H9 (cell line): ENCODE data around the gene RFC4. TPM values are rescaled to one million over a fixed set of nuclear protein-coding genes. Genes with fewer than 3 reads are reported as not detected.

Experiments
- DNase-seq: peaks from one replicate; pipeline ENCODE4 v3.0.0-alpha.2; 2017
- H2AFZ ChIP-seq: one replicate; pipeline ENCODE4 v1.6.1; 2013; ENCODE audit warnings: mild to moderate bottlenecking, low read length, control low read depth, moderate library complexity
- H2AK5ac ChIP-seq: 2 replicates; pipeline ENCODE4 v1.6.1; 2013; ENCODE audit warnings: low read length, control low read depth, mixed read lengths; ENCODE audit not compliant: insufficient read length
- H2BK120ac ChIP-seq: one replicate; pipeline ENCODE4 v1.6.1; 2013; ENCODE audit warnings: low read depth, mild to moderate bottlenecking, low read length, control low read depth, inconsistent platforms; ENCODE audit not compliant: poor library complexity, severe bottlenecking
- H2BK12ac ChIP-seq: 2 replicates; pipeline ENCODE4 v1.6.1; 2013; ENCODE audit warnings: low read length, control low read depth, mixed read lengths, low read depth; ENCODE audit not compliant: insufficient read length
- H2BK15ac ChIP-seq: 2 replicates; pipeline ENCODE4 v1.6.1; 2013; ENCODE audit warnings: low read depth, low read length, control low read depth
- H2BK20ac ChIP-seq: one replicate; pipeline ENCODE4 v1.6.1; 2013; ENCODE audit warnings: low read depth, mild to moderate bottlenecking, low read length, control low read depth, inconsistent platforms; ENCODE audit not compliant: poor library complexity, severe bottlenecking
- H2BK5ac ChIP-seq: 2 replicates; pipeline ENCODE4 v1.6.1; 2013; ENCODE audit warnings: low read length, control low read depth, mixed read lengths; ENCODE audit not compliant: insufficient read length
- H3K14ac ChIP-seq: 2 replicates; pipeline ENCODE4 v1.6.1; 2013; ENCODE audit warnings: low read length, control low read depth; ENCODE audit not compliant: insufficient read depth
- H3K18ac ChIP-seq: 2 replicates; pipeline ENCODE4 v1.6.1; 2013; ENCODE audit warnings: low read depth, mild to moderate bottlenecking, mixed read lengths, low read length, control low read depth; ENCODE audit not compliant: insufficient read length
- H3K23ac ChIP-seq: 2 replicates; pipeline ENCODE4 v1.6.1; 2013; ENCODE audit warnings: low read length, control low read depth, mixed read lengths, low read depth; ENCODE audit not compliant: insufficient read length
- H3K23me2 ChIP-seq: 2 replicates; pipeline ENCODE4 v1.6.1; 2013; ENCODE audit warnings: low read depth, mild to moderate bottlenecking, mixed read lengths, low read length, control low read depth; ENCODE audit not compliant: insufficient read length, poor library complexity, severe bottlenecking
- H3K27ac ChIP-seq: 2 replicates; pipeline ENCODE4 v1.5.1; 2013; ENCODE audit warnings: low read length, control low read depth, mixed read lengths, low read depth; ENCODE audit not compliant: insufficient read length
- H3K27me3 ChIP-seq: 2 replicates; pipeline ENCODE4 v1.6.1; 2013; ENCODE audit warnings: low read length, control low read depth, inconsistent platforms; ENCODE audit not compliant: insufficient read depth
- H3K4ac ChIP-seq: 2 replicates; pipeline ENCODE4 v1.6.1; 2013; ENCODE audit warnings: low read depth, mild to moderate bottlenecking, control low read depth, inconsistent platforms, low read length, moderate library complexity
- H3K4me1 ChIP-seq: 2 replicates; pipeline ENCODE4 v1.6.1; 2013; ENCODE audit warnings: low read length, control low read depth, inconsistent platforms; ENCODE audit not compliant: insufficient read depth
- H3K4me2 ChIP-seq: 2 replicates; pipeline ENCODE4 v1.6.1; 2013; ENCODE audit warnings: low read length, control low read depth, mixed read lengths; ENCODE audit not compliant: insufficient read length, insufficient read depth
- H3K56ac ChIP-seq: 2 replicates; pipeline ENCODE4 v1.6.1; 2013; ENCODE audit warnings: low read depth, mild to moderate bottlenecking, mixed read lengths, low read length, control low read depth; ENCODE audit not compliant: insufficient read length
- H3K79me1 ChIP-seq: 2 replicates; pipeline ENCODE4 v1.6.1; 2013; ENCODE audit warnings: low read depth, mild to moderate bottlenecking, moderate library complexity, low read length, control low read depth, inconsistent platforms; ENCODE audit not compliant: insufficient read depth, poor library complexity, severe bottlenecking
- H3K79me2 ChIP-seq: 2 replicates; pipeline ENCODE4 v1.6.1; 2013; ENCODE audit warnings: low read length, control low read depth, inconsistent platforms; ENCODE audit not compliant: insufficient read depth
- H3K9ac ChIP-seq: 2 replicates; pipeline ENCODE4 v1.6.1; 2013; ENCODE audit warnings: low read length, control low read depth, mixed read lengths; ENCODE audit not compliant: insufficient read length; ENCODE audit errors: extremely low read depth
- H3K9me3 ChIP-seq: one replicate; pipeline ENCODE4 v1.6.1; 2013; ENCODE audit warnings: low read depth, low read length, inconsistent platforms; ENCODE audit not compliant: control insufficient read depth
- H3T11ph ChIP-seq: one replicate; pipeline ENCODE4 v1.6.1; 2013; ENCODE audit warnings: mild to moderate bottlenecking, low read length, control low read depth, inconsistent platforms
- H4K20me1 ChIP-seq: one replicate; pipeline ENCODE4 v1.6.1; 2013; ENCODE audit not compliant: control insufficient read depth, insufficient read length, insufficient read depth
- H4K5ac ChIP-seq: 2 replicates; pipeline ENCODE4 v1.6.1; 2013; ENCODE audit warnings: low read depth, mild to moderate bottlenecking, mixed read lengths, low read length, control low read depth; ENCODE audit not compliant: insufficient read length
- H4K8ac ChIP-seq: replicated peaks from 2 replicates; pipeline ENCODE4 v1.6.1; 2013; ENCODE audit warnings: low read length, control low read depth, mixed read lengths, low read depth; ENCODE audit not compliant: insufficient read length
- H4K91ac ChIP-seq: 2 replicates; pipeline ENCODE4 v1.6.1; 2013; ENCODE audit warnings: low read depth, mild to moderate bottlenecking, moderate library complexity, mixed read lengths, low read length, control low read depth; ENCODE audit not compliant: insufficient read length
- H3K27ac Mint-ChIP-seq, 3 experiments: 2 replicates in 2 of 3; 3 replicates in 1 of 3; pipeline ENCODE4 v1.8.0; 2020 to 2021; ENCODE audit warnings: mixed read lengths in 3 of 3, mild to moderate bottlenecking in 1 of 3, moderate library complexity in 1 of 3
- H3K27me3 Mint-ChIP-seq: 2 replicates; pipeline ENCODE4 v1.8.0; 2021; ENCODE audit warnings: low read depth, mild to moderate bottlenecking, moderate library complexity, mixed read lengths
- H3K36me3 Mint-ChIP-seq, 3 experiments: 2 replicates in 2 of 3; 3 replicates in 1 of 3; pipeline ENCODE4 v1.8.0; 2020 to 2021; ENCODE audit warnings: low read depth in 3 of 3, mixed read lengths in 3 of 3; ENCODE audit not compliant: insufficient read depth in 1 of 3
- H3K4me1 Mint-ChIP-seq, 2 experiments: 2 replicates each; pipeline ENCODE4 v1.8.0; 2020; ENCODE audit warnings: mixed read lengths in 2 of 2
- H3K4me3 Mint-ChIP-seq, 2 experiments: 2 replicates in 1 of 2; 3 replicates in 1 of 2; pipeline ENCODE4 v1.8.0; 2020 to 2021; ENCODE audit warnings: mild to moderate bottlenecking in 2 of 2, mixed read lengths in 2 of 2, moderate library complexity in 1 of 2
- H3K9me3 Mint-ChIP-seq, 2 experiments: 2 replicates in 1 of 2; 3 replicates in 1 of 2; pipeline ENCODE4 v1.8.0; 2020; ENCODE audit warnings: mild to moderate bottlenecking in 2 of 2, mixed read lengths in 2 of 2, moderate library complexity in 1 of 2
- WGBS: extraction: QIAGEN DNeasy Blood & Tissue Kit; methylation state at CpG from one replicate; pipeline ENCODE4 v1.1.7; 2013; ENCODE audit warnings: missing lambda C conversion rate, low lambda C conversion rate, mixed read lengths; ENCODE audit not compliant: insufficient read length; ENCODE audit errors: extremely low coverage; 5-methylcytosine and 5-hydroxymethylcytosine counted together
- total RNA-seq: library from RNA; stranded (reverse); gene quantifications from 2 replicates; pipeline ENCODE4 v1.2.1, GENCODE V29; 2021
- TF ChIP-seq, protein P1 (sequence below): fragments of 200-600 bp; sonication (generic); conservative IDR thresholded peaks from 3 replicates; pipeline ENCODE4 v1.8.0; 2021; ENCODE audit warnings: antibody characterized with exemption, mild to moderate bottlenecking

RFC4 gene
- total RNA-seq, 1 experiment from 2014 or later = 108 TPM

DNA sequence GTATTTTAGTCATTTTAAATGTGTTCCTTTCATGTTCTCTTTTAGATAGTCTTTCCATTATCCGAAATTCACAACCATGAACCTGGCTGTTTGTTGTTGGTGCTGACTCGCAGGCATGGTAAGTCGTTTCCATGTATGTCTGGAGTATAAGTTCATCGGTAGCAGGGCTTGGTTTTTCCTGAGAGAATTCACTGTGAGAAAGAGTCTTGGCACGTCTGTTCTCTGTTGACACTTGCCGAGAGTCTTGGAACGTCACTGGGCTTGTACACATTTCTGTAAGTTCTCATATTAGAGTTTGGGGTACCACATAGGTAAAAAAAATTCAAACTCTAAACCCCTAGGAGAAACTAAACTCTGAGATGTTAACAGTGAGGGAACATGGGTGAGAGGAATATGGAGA is 52.3 kb downstream of the RFC4 start:
- Histone ChIP-seq H3K23me2 (no peaks in the 10 kb centered on the region), H3K18ac (no peak overlapping the region), H3K4me2 (no peak overlapping the region), H2BK120ac (no peak overlapping the region), H3K9ac (no peak overlapping the region), H3K4me1 (peaks cover 3% of the 10 kb centered on the region; the same call in 1 of the 2 replicates), H2AFZ (no peak overlapping the region), H4K8ac (no peak overlapping the region), H4K5ac (no peak overlapping the region), H2BK20ac (no peak overlapping the region), H2BK12ac (no peak overlapping the region), H3K27me3 (no peaks in the 10 kb centered on the region), H2AK5ac (no peak overlapping the region), H2BK5ac (no peak overlapping the region), H4K91ac (no peak overlapping the region), H3K79me1 (no peaks in the 10 kb centered on the region), H3K9me3 (no peaks in the 10 kb centered on the region), H3T11ph (no peak overlapping the region), H2BK15ac (no peak overlapping the region), H3K4ac (no peak overlapping the region), H4K20me1 (no peaks in the 10 kb centered on the region), H3K27ac (no peak overlapping the region), H3K23ac (no peak overlapping the region), H3K14ac (no peak overlapping the region), H3K56ac (no peak overlapping the region), H3K79me2 (peaks cover 2% of the 10 kb centered on the region; the same call in 1 of the 2 replicates)
- no peaks in the 10 kb centered on the region for H3K9me3 Mint-ChIP-seq
- no peaks in the 10 kb centered on the region; the same call in 1 of the 2 replicates for H3K27me3 Mint-ChIP-seq
- H3K36me3 Mint-ChIP-seq = no peaks in the 10 kb centered on the region
- peaks cover 6 to 21% of the 10 kb centered on the region in 2 experiments for H3K4me1 Mint-ChIP-seq
- DNase-seq = no peak
- no peak overlapping the region for H3K27ac Mint-ChIP-seq
- no CpG with 5 or more reads among the region's 7 CpGs for WGBS
- TF ChIP-seq, protein P1, sequence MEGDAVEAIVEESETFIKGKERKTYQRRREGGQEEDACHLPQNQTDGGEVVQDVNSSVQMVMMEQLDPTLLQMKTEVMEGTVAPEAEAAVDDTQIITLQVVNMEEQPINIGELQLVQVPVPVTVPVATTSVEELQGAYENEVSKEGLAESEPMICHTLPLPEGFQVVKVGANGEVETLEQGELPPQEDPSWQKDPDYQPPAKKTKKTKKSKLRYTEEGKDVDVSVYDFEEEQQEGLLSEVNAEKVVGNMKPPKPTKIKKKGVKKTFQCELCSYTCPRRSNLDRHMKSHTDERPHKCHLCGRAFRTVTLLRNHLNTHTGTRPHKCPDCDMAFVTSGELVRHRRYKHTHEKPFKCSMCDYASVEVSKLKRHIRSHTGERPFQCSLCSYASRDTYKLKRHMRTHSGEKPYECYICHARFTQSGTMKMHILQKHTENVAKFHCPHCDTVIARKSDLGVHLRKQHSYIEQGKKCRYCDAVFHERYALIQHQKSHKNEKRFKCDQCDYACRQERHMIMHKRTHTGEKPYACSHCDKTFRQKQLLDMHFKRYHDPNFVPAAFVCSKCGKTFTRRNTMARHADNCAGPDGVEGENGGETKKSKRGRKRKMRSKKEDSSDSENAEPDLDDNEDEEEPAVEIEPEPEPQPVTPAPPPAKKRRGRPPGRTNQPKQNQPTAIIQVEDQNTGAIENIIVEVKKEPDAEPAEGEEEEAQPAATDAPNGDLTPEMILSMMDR = no peak
- no peak overlapping the region for H3K4me3 Mint-ChIP-seq
